Astrocyte of the cerebellum (primary cell): Measurements from ENCODE around the gene CHST15.

ENCODE experiments used
- DNase-seq: peaks from one replicate; pipeline ENCODE4 v3.0.0-alpha.2; 2011; ENCODE audit warnings: low read depth
- H3K4me3 ChIP-seq: 2 replicates; pipeline ENCODE4 v1.5.1; 2011; ENCODE audit warnings: mild to moderate bottlenecking, low read depth, low read length, moderate library complexity
- in situ Hi-C: cut with HindIII; loops from 2 replicates; pipeline ENCODE4 v1.10.0; 2017; ENCODE audit warnings: low sequenced_read_pairs
- TF ChIP-seq, protein P1 (sequence below): IDR thresholded peaks from 2 replicates; pipeline ENCODE4 v1.5.1; 2012; ENCODE audit warnings: low read length, low read depth, moderate library complexity, mild to moderate bottlenecking; ENCODE audit errors: missing control alignments

Gene CHST15

GRCh38 chr10:124059551-124059950 lies 33.8 kb downstream of the CHST15 start:
- no peak overlapping the region for H3K4me3 ChIP-seq
- in situ Hi-C loops = no loop called here
- TF ChIP-seq, protein P1, sequence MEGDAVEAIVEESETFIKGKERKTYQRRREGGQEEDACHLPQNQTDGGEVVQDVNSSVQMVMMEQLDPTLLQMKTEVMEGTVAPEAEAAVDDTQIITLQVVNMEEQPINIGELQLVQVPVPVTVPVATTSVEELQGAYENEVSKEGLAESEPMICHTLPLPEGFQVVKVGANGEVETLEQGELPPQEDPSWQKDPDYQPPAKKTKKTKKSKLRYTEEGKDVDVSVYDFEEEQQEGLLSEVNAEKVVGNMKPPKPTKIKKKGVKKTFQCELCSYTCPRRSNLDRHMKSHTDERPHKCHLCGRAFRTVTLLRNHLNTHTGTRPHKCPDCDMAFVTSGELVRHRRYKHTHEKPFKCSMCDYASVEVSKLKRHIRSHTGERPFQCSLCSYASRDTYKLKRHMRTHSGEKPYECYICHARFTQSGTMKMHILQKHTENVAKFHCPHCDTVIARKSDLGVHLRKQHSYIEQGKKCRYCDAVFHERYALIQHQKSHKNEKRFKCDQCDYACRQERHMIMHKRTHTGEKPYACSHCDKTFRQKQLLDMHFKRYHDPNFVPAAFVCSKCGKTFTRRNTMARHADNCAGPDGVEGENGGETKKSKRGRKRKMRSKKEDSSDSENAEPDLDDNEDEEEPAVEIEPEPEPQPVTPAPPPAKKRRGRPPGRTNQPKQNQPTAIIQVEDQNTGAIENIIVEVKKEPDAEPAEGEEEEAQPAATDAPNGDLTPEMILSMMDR = no peak
- DNase-seq = no peak

DNA sequence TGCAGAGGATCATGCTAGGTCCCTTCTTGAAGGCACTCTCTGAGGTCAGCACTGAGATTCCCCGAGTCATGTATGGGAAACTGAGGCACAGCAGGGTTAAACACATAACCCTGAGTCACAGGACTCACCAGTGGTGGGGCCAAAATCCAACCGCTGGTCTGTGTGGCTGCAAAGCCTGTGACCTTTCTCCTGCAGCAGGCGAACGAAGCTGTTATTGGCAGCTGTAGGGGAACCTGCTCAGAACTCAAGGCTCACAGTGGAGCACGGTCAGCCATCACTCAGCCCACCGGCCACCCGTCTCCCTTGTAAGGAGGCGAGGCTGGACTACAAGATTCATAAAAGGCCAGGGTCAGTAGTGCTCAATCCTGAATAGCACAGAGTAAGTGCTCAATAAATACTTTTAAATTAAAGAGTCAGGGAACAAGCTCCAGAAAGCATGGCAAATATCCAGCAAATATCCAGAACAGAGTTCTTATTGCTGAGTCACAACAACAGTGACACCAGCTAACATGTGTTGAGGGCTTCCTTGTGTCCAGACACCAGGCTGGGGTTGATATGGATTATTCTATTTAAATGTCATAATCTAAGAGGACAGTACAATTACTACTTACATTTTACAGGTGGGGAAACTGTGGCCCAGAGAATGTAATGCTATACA lies 34.9 kb downstream of the CHST15 start:
- DNase-seq = no peak
- H3K4me3 ChIP-seq = no peak overlapping the region
- in situ Hi-C loops = no loop called here
- TF ChIP-seq, protein P1 = no peak

GRCh38 chr10:124057601-124058000 lies 35.8 kb downstream of the CHST15 start:
- TF ChIP-seq, protein P1 = no peak
- DNase-seq = no peak
- in situ Hi-C loops = no loop called here
- H3K4me3 ChIP-seq = no peak overlapping the region

DNA sequence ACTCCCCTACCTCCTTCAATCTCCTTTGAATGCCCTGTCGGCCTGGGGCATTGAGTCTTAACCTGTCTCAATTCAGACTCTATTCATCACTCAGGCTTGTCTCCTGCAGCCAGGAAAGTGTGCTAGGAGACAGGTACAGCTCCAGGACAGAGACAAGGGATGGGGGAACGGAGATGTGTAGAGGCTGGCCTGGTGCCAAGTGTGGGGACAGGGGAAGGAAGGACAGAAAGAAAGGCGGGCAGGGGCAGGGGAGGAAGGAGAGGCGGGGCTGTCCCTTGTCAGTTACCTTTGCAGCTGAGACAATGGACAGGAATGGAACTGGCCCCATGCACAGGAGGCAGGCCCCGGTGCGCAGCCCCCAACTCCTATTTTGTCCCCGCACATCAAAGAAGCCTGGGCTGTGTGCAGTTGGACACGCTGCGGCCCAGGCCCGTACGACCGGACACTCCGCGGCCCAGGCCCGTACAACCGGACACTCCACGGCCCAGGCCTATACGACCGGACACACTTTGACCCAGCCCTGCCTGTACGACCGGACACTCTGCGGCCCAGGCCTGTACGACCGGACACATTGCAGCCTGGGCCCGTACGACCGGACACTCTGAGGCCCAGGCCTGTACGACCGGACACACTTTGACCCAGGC lies 36.9 kb downstream of the CHST15 start:
- DNase-seq = no peak
- no peak overlapping the region for H3K4me3 ChIP-seq
- TF ChIP-seq, protein P1 = no peak
- in situ Hi-C loops = no loop called here

GRCh38 chr10:124053971-124054370 lies 39.4 kb downstream of the CHST15 start:
- DNase-seq = no peak
- in situ Hi-C loops = no loop called here
- TF ChIP-seq, protein P1 = no peak
- H3K4me3 ChIP-seq = no peak overlapping the region

DNA sequence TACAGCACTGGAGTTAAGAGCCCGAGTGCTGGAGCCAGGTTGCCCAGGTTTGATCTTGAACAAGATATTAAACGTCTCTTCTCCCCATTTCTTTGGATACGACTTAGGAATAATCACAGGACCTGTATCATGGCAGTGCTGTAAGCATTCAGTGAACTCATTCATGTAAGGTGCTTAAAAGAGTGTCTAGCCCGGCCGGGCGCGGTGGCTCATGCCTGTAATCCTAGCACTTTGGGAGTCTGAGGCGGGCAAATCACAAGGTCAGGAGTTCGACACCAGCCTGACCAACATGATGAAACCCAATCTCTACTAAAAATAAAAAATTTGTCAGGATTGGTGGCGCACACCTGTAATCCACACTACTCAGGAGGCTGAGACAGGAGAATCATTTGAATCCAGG lies 40.8 kb downstream of the CHST15 start:
- TF ChIP-seq, protein P1 = no peak
- DNase-seq = no peak
- no peak overlapping the region for H3K4me3 ChIP-seq
- in situ Hi-C loops = no loop called here
